HL-60 (cell line): ENCODE data around the gene GPR162.
A peak's percentile ranks its signal among the peaks of the same experiment; 100 is the strongest.

Source experiments
- SPI1 ChIP-seq: IDR thresholded peaks from 2 replicates; pipeline ENCODE4 v1.6.1; 2012; ENCODE audit warnings: low read depth, mild to moderate bottlenecking, borderline replicate concordance
- TF ChIP-seq, protein P1 (sequence below): IDR thresholded peaks from one replicate; pipeline ENCODE4 v1.5.1; 2011; ENCODE audit warnings: low read length, control low read depth, inconsistent platforms; ENCODE audit not compliant: insufficient read depth

DNA sequence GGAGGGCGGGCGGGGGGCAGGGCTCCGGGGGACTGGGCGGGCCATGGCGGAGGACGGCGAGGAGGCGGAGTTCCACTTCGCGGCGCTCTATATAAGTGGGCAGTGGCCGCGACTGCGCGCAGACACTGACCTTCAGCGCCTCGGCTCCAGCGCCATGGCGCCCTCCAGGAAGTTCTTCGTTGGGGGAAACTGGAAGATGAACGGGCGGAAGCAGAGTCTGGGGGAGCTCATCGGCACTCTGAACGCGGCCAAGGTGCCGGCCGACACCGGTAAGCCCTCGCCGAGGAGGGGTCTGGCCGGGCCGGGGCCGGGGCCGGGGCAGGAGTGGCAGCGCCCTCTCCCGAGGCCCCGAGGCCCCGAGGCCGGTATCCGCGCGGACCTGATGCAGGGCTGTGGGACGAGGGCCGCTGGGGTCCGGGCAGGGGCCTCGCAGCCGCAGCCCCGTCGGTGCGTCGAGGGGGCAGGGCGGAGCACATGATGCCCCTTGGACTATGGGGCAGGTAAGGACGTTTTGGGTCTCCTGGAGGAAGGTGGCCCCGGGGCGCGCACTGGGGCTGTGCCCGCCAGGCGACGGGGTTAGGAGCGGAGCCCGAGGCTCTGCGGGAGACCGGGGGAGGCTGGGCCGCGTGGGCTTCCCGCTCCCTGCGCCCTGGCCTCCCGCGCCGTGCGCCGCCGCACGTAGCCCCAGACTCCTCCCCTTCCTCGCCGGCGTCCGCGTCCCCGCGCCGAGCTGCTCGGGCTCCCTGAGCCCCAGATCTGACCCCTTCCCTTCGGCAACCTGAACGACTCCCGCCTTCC lies 46.0 kb downstream of the GPR162 start, which contains the start of gene TPI1:
- TF ChIP-seq, protein P1, sequence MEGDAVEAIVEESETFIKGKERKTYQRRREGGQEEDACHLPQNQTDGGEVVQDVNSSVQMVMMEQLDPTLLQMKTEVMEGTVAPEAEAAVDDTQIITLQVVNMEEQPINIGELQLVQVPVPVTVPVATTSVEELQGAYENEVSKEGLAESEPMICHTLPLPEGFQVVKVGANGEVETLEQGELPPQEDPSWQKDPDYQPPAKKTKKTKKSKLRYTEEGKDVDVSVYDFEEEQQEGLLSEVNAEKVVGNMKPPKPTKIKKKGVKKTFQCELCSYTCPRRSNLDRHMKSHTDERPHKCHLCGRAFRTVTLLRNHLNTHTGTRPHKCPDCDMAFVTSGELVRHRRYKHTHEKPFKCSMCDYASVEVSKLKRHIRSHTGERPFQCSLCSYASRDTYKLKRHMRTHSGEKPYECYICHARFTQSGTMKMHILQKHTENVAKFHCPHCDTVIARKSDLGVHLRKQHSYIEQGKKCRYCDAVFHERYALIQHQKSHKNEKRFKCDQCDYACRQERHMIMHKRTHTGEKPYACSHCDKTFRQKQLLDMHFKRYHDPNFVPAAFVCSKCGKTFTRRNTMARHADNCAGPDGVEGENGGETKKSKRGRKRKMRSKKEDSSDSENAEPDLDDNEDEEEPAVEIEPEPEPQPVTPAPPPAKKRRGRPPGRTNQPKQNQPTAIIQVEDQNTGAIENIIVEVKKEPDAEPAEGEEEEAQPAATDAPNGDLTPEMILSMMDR: no peak
- TF ChIP-seq SPI1: 0 out of 2 replicates have a peak, but pooled peaks have one; percentile 0
